HCT116 (cell line): ENCODE measurements around the gene AFAP1L1. TPM values are rescaled to one million over a fixed set of nuclear protein-coding genes. Genes with fewer than 3 reads are reported as not detected.

ENCODE experiments used
- ATAC-seq: fragments of 200-7000 bp; cut with Tn5 transposase; 2 replicates; pipeline ENCODE4 v1.9.1; 2020; ENCODE audit warnings: mild to moderate bottlenecking, moderate library complexity
- BruUV-seq: library from RNA; stranded (reverse); fragments of 400-500 nt; replicated peaks from 2 replicates; lab custom pipeline; 2021; lab: Mats Ljungman, UMichigan
- CTCF ChIA-PET: fragments of 300-600 bp; sonication (Branson Sonifier 250); formaldehyde crosslinking; loops from one replicate; lab custom pipeline; 2021; ENCODE audit warnings: antibody characterized with exemption; lab: Charles Lee
- POLR2A ChIA-PET: fragments of 300-600, 350-600 bp; sonication (Branson Sonifier 250); formaldehyde crosslinking; loops from one replicate; lab custom pipeline; 2021; ENCODE audit warnings: antibody characterized with exemption; lab: Charles Lee
- RAD21 ChIA-PET, 2 experiments: fragments of 300-600 bp; sonication (Branson Sonifier 250); formaldehyde crosslinking; loops; one replicate each; lab custom pipeline; 2023; ENCODE audit warnings: low total read pairs in 2 of 2; ENCODE audit not compliant: uncharacterized antibody in 2 of 2, unreplicated experiment in 2 of 2, low non-redundant PET in 1 of 2; lab: Charles Lee
- DNase-seq: peaks from one replicate; pipeline ENCODE4 v3.0.0-alpha.2; 2010; ENCODE audit warnings: low read depth, low spot score
- H2AFZ ChIP-seq: fragments of 200-600 bp; shearing (Covaris generic), sonication (generic); 2 replicates; pipeline ENCODE4 v1.6.1; 2017; ENCODE audit warnings: low read depth, mixed run types, mixed read lengths, antibody characterized with exemption, low read length; ENCODE audit not compliant: poor library complexity, severe bottlenecking
- H3K27ac ChIP-seq: 2 replicates; pipeline ENCODE4 v1.5.1; 2012; ENCODE audit warnings: low read depth, low read length
- H3K27me3 ChIP-seq: fragments of 200-600 bp; sonication (generic); 2 replicates; pipeline ENCODE4 v1.6.1; 2016; ENCODE audit warnings: mixed run types, low read length, mixed read lengths; ENCODE audit not compliant: insufficient read depth
- H3K36me3 ChIP-seq, 2 experiments: fragments of 200-500 bp in 1 of 2; fragments of 200-600 bp in 1 of 2; sonication (Bioruptor generic) in 1 of 2; sonication (generic) in 1 of 2; 2 replicates each; pipeline versions ENCODE4 v1.5.1 to v1.6.1; 2014 to 2016; ENCODE audit warnings: low read length in 2 of 2, inconsistent platforms in 1 of 2, mixed read lengths in 1 of 2, mixed run types in 1 of 2; ENCODE audit not compliant: insufficient read depth in 2 of 2, control insufficient read depth in 1 of 2
- H3K4me1 ChIP-seq, 2 experiments: fragments of 200-600 bp in 1 of 2; sonication (generic) in 1 of 2; 2 replicates each; pipeline versions ENCODE4 v1.5.1 to v1.6.1; 2012 to 2017; ENCODE audit warnings: low read length in 2 of 2, inconsistent platforms in 1 of 2, mild to moderate bottlenecking in 1 of 2, mixed read lengths in 1 of 2, mixed run types in 1 of 2, moderate library complexity in 1 of 2; ENCODE audit not compliant: insufficient read depth in 2 of 2, control insufficient read depth in 1 of 2
- H3K4me2 ChIP-seq: fragments of 200-600 bp; sonication (generic); 2 replicates; pipeline ENCODE4 v1.6.1; 2017; ENCODE audit warnings: mixed run types, low read length, mixed read lengths
- H3K4me3 ChIP-seq, 2 experiments: fragments of 200-600 bp in 1 of 2; sonication (generic) in 1 of 2; replicated peaks in 1 of 2; 2 replicates each; pipeline ENCODE4 v1.5.1; 2011 to 2016; ENCODE audit warnings: low read length in 2 of 2, control low read depth in 1 of 2, low read depth in 1 of 2, mild to moderate bottlenecking in 1 of 2, mixed read lengths in 1 of 2, mixed run types in 1 of 2
- H3K79me2 ChIP-seq: fragments of 200-600 bp; sonication (generic); 2 replicates; pipeline ENCODE4 v1.6.1; 2017; ENCODE audit warnings: mild to moderate bottlenecking, mixed run types, low read length, moderate library complexity, mixed read lengths; ENCODE audit not compliant: insufficient read depth
- H3K9ac ChIP-seq: fragments of 200-600 bp; sonication (generic); 2 replicates; pipeline ENCODE4 v1.6.1; 2016; ENCODE audit warnings: low read length, mixed read lengths
- H3K9me2 ChIP-seq: fragments of 200-600 bp; sonication (generic), shearing (Covaris generic); 2 replicates; pipeline ENCODE4 v1.6.1; 2017; ENCODE audit warnings: mixed run types, mild to moderate bottlenecking, moderate library complexity; ENCODE audit not compliant: insufficient read depth
- H3K9me3 ChIP-seq, 2 experiments: fragments of 200-500 bp in 1 of 2; fragments of 200-600 bp in 1 of 2; sonication (Bioruptor generic) in 1 of 2; sonication (generic) in 1 of 2; 2 replicates each; pipeline ENCODE4 v1.6.1; 2014 to 2017; ENCODE audit warnings: low read length in 2 of 2, mixed read lengths in 2 of 2, inconsistent platforms in 1 of 2, low read depth in 1 of 2, mild to moderate bottlenecking in 1 of 2, mixed run types in 1 of 2, moderate library complexity in 1 of 2; ENCODE audit not compliant: control insufficient read depth in 1 of 2, insufficient read depth in 1 of 2
- H4K20me1 ChIP-seq: fragments of 200-600 bp; sonication (generic), shearing (Covaris generic); 2 replicates; pipeline ENCODE4 v1.6.1; 2017; ENCODE audit warnings: mixed run types, mild to moderate bottlenecking, moderate library complexity; ENCODE audit not compliant: insufficient read depth
- CBX3 ChIP-seq: IDR thresholded peaks from 2 replicates; pipeline ENCODE4 v1.6.1; 2012; ENCODE audit warnings: low read depth
- CTCF ChIP-seq, 3 experiments: fragments of 200-600 bp in 1 of 3; sonication (generic) in 1 of 3; IDR thresholded peaks in 2 of 3; conservative IDR thresholded peaks in 1 of 3; 2 replicates each; pipeline ENCODE4 v1.5.1; 2012 to 2017; ENCODE audit warnings: low read depth in 2 of 3, low read length in 2 of 3, antibody characterized with exemption in 1 of 3, borderline replicate concordance in 1 of 3, control low read depth in 1 of 3, mild to moderate bottlenecking in 1 of 3, mixed read lengths in 1 of 3, mixed run types in 1 of 3, moderate library complexity in 1 of 3; ENCODE audit not compliant: insufficient read depth in 1 of 3
- EGR1 ChIP-seq: IDR thresholded peaks from 2 replicates; pipeline ENCODE4 v1.6.1; 2012; ENCODE audit warnings: low read depth
- MAX ChIP-seq: IDR thresholded peaks from 2 replicates; pipeline ENCODE4 v1.6.1; 2012
- RAD21 ChIP-seq: IDR thresholded peaks from 2 replicates; pipeline ENCODE4 v1.6.1; 2012; ENCODE audit warnings: low read depth, mild to moderate bottlenecking
- SRF ChIP-seq: IDR thresholded peaks from 2 replicates; pipeline ENCODE4 v1.6.1; 2012; ENCODE audit warnings: low read depth
- ZFX ChIP-seq: fragments of 450-650 bp; IDR thresholded peaks from 2 replicates; pipeline ENCODE4 v1.6.1; 2017
- intact Hi-C: fragments of 100-400 bp; cut with micrococcal nuclease; formaldehyde crosslinking; loops from 2 replicates; pipeline ENCODE4 v1.10.0; 2022
- total RNA-seq: library from RNA; stranded (reverse); gene quantifications from one replicate; pipeline ENCODE4 v1.2.1, GENCODE V29; 2021; ENCODE audit not compliant: unreplicated experiment

Gene AFAP1L1
- total RNA-seq, 1 experiment from 2014 or later = 4.3 TPM

GRCh38 chr5:149268928-149269557, 2.6 kb upstream of the AFAP1L1 start:
- ChIA-PET RAD21 (interaction anchor here in 1 of 2 experiments (1.0 kb wide), 1 partner anchor 144 kb away, joined by 5 read pairs; no protein-coding TSS in a partner anchor), POLR2A (no interaction called here), CTCF (interaction anchor here (1.0 to 1.5 kb wide), 7 partner anchors 46 to 538 kb away, joined by 3 to 8 read pairs (median 3); no protein-coding TSS in a partner anchor)
- no TSS peak for BruUV-seq
- TF ChIP-seq SRF (0 out of 2 replicates have a peak, but pooled peaks have one; percentile 36), ZFX (no peak), MAX (no peak), EGR1 (0 out of 2 replicates have a peak, but pooled peaks have one; percentile 14), RAD21 (peak; percentile 82), CTCF (IDR thresholded peaks at IDR 0.05 in 2 of 3, conservative IDR thresholded peaks at IDR 0.05 in 1 of 3; ENCODE audit: borderline replicate concordance in 1 of 3, insufficient read depth in 1 of 3, low read depth in 2 of 3, low read length in 2 of 3) (peak; percentile 55 to 82 (median 69)), CBX3 (peak; percentile 95)
- Histone ChIP-seq H3K9ac (no peak overlapping the region), H3K27me3 (no peaks in the 10 kb centered on the region), H3K4me3 (no peak overlapping the region), H2AFZ (peak overlapping the region; percentile 86), H3K27ac (no peak overlapping the region), H3K9me2 (no peaks in the 10 kb centered on the region), H3K4me1 (peaks cover 0 to 8% of the 10 kb centered on the region in 2 experiments; a peak in 2 of 4 replicates), H4K20me1 (no peaks in the 10 kb centered on the region), H3K79me2 (no peaks in the 10 kb centered on the region), H3K36me3 (no peaks in the 10 kb centered on the region), H3K9me3 (peaks cover 0 to 6% of the 10 kb centered on the region in 2 experiments; a peak in 1 of 4 replicates), H3K4me2 (no peak overlapping the region)
- intact Hi-C loops = loop anchor here (2.0 to 10.0 kb wide), 2 partner anchors 234 to 296 kb away; no protein-coding TSS in a partner anchor
- ATAC-seq (peak; percentile 26), DNase-seq (peak; percentile 55)
